HG02763 (cell line): ENCODE data around the gene CXXC5.

Source experiments
- ATAC-seq: cut with Tn5 transposase; IDR thresholded peaks from one replicate; pipeline ENCODE4 v1.9.1; 2021; ENCODE audit warnings: mild to moderate bottlenecking, moderate library complexity; ENCODE audit not compliant: unreplicated experiment

The CXXC5 gene

DNA sequence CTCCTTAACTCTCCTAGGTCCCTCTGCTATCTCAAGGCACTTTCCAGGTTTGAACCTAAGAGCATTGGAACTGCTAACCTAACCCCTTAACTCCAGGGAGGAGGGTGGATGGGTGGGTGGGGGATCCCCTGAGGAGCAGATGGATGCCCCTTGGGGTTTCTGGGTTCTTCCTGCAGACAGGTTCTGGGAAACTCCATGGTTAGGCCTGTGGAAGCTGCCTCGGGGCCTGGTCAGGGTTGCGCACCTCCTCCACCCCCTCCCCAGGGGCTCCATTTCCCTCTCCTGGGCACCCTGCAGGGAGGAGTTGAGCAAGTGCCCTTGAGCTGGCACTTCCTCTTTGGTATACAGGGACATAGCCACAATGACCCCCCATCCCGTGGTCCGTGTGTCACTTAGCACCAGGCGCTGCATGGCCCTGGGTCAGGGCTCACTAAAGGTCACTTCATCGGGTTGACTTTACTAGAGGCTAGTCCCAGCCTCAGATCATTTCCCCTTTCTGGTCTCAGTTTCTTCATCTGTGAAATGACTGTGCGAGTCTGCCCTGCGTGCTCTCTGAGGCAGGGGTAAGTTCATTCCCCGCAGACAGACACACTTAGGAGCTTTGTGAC lies 16.0 kb downstream of the CXXC5 start:
- peak; percentile 32 for ATAC-seq

DNA sequence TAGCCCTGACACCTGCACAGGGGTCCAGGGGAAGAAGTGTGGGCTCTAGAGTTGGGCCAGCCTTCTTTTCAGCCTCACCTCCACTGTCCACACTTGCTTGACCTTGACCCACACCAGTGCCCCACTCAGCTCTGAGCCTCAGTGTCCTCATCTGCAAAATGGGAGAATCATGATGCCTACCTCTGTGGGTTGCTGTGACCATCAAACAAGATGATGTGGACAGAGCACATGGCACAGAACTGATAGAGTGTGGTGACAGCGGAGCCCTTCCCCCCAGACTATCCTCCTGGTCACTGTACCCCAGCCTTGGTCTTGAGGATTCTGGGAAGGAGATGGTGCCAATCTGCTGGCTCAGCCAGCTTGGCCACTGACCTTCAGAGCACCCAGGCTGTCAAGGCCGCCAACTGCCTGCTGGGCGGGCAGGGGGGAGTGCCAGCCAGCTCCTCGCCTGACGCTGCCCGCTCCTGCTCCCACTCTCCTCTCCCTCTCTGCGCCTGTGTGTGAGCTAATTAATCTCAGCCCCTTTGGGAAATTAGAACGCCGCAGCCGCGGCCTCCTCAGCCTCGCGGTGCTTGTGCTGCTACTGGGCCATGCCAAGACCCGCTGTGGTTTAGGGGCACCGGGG lies 16.7 kb downstream of the CXXC5 start:
- ATAC-seq, result no peak

DNA sequence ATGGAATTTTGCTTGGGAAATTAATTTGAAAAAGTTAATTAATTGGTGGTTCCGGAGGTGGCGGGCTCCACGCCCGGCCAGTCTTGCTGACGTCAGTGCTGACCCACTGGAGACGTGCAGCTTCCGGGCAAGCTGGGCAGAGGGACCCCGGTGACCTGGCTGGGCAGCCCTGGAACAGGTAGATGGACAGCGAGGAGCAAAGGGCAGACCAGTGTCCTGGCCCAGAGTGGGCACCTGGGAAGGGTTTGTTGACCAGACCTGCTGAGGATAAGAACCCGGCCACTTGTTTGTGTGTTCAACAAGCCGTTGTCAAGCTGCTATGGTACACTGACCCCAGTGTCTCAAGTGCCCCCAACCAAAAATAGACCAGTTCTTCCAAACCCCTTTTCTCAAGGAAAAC lies 17.5 kb downstream of the CXXC5 start:
- ATAC-seq, result no peak

DNA sequence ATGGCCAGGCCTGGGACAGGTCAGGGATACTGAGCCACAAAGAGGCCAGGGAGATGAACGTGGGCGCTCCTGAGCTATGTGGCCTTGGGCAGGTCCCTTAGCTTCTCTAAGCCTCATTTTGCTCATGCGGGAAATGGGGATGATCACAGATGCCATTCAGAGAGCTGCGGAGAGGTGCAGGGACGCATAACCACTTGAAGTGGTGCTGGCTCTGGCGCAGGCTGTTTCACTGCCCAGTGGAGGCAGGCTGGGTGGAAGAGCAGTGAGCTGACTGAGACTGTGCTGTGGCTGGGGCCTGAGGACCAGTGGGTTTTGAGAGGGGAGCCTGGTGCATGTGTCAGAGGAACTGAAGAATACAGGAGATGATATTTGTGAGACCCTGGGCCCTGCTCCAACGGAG lies 18.4 kb downstream of the CXXC5 start:
- ATAC-seq, result no peak

DNA sequence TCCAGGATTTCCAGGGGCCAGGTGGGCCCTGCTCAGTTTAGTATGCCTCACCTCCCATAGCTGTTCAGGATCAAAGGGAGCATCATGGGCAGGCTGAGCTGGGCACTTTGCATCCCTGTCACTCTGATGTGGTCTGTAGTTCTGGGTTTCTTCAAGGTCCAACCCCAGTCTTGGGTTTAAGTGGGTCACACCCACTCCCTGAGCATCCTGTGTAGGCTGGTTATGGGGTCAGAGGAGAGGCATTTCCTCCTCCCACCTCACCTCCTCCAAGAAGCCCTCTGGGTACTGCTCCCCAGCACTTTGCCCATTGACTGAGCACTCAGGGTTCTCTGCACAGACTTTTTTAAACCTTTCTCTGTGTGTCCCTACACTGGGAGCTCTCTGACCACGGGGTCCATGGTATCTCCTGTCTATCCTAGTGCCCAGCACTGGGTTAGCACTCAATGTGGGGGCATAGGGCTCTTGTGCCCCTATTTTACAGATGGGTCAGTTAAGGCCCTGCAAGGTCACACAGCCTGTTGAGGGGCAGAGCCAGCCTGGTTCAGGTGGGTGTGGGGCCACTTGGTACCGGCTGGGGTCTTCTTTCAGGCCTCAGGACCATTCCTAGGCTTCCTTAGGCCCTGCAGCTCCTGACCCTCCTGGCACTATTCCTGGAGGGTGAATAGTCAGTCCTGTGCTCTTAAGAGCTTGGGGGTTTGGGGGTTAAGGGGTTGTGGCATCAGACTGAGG lies 19.0 kb downstream of the CXXC5 start:
- ATAC-seq, result no peak

DNA sequence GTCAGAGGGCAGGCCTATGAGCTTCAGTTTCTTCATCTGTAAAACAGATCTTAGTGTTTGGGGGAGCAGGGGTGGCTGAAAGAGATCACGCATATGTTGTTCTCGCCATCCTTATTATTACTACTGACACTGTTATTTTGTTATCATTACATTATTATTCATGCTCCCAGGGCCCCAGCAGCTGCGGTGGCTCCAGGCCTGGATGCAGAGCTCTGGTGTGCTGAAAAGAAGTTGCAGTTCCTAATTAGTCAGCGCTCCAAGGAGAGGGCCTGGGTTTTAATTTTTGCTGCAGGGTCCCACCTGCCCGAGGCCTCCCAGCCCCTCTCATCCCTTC lies 19.5 kb downstream of the CXXC5 start:
- ATAC-seq, result no peak

DNA sequence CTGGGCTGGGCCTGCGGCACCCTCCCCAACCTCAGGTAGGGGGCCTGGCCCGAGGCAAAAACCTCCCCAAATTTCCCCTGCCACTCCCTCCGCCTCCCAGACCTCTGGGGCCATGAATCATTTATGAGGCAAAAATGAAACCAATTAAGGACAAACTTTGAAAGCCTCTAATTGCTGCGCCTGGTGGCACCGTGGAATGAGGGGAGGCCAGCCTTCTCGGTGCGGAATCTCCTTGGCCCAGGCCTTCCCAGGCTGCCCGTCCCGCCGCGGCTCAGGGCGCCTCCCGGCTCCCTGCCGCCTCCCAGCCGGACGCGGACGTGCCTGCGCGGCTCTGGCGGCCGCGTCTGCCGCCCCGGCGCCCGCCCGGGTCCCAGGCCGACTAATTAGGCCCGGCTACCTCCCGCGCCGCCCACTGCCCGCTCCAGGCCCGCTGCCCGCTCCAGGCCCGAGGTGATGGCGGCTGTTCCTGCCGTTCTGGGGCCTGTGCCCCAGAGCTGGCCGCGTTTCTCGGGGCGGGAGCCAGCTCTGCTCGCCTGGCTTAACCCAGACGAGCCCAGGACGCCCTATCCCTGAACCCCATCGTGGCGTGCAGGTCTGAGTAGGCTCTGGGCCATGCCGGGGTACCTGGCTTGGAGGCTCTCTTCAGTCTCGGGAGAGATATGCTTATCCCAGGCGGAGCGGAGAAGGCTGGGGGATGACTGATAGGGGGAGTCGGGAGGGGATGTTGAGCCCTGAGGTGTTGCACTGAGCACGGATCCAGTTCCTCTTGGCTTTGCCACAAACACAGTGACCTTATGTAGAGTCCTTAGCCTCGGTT lies 20.1 kb downstream of the CXXC5 start:
- ATAC-seq, result no peak

DNA sequence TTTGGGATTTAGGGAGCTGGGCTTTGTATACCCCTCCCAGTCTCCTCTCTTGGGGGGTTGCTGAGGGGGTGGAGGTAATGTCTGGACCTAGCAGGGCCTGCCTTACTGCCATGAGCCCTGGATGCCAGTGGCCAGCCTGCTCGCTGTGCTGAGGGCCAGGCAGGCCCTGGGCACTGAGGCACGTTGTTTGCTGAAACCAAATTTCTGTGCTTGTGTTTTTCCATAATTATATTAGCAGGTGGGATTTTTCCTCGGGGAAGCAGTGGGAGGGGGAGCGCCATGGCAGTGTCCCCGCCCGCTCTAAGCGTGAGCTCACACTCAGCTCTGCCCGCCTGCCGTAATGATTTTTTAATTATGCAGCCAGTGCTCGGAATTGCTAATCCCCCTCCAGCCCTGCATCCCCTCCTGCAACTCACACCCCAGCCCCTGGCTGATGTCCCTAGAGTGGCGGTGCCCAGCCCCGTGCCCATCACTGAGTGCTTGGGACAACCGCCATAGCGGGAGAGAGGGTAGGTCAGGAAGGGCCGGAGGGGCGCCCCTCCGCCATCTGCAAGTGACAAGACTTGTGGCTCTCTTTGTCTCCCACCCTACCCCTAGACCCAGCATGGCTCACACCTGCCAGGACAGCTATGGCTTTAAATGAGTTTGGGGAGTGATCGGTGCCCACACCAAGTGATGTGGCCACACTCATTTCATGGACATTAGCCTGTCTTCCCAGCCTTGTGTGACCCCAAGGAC lies 20.9 kb downstream of the CXXC5 start:
- ATAC-seq, result no peak

DNA sequence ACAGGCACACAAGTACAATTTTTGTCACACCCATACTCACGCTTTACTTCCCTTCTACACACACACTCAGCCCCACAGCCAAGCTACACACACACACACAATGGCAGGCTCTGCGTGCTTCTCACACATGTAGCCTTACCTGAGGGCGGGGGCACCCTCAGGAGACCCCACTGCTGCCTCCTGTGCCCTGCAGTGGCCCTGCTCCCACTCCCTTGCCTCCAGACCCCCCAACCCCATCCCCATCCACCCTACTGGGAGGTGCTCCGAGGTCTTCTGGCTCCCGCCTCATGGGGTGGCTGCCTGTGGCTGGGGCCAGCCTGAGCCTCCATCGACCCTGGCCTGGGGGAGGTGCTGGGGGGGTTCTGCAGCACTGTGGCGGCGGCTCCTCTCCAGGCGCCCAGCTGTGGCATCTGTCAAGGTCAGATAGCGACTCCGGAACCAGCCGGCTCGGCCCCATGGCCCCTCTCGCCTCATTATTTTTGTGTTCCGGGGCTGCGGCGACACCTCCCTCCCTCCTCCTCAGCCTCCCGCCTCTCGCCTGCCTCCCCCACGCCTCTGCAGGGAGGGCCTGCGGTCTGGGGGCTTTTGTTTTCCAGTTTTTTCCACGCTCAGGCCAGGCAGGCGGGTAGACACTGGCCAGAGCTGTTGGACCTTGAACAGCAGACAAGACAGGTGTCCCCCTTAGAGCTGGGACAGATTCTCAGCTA lies 21.7 kb downstream of the CXXC5 start:
- peak; percentile 43 for ATAC-seq

DNA sequence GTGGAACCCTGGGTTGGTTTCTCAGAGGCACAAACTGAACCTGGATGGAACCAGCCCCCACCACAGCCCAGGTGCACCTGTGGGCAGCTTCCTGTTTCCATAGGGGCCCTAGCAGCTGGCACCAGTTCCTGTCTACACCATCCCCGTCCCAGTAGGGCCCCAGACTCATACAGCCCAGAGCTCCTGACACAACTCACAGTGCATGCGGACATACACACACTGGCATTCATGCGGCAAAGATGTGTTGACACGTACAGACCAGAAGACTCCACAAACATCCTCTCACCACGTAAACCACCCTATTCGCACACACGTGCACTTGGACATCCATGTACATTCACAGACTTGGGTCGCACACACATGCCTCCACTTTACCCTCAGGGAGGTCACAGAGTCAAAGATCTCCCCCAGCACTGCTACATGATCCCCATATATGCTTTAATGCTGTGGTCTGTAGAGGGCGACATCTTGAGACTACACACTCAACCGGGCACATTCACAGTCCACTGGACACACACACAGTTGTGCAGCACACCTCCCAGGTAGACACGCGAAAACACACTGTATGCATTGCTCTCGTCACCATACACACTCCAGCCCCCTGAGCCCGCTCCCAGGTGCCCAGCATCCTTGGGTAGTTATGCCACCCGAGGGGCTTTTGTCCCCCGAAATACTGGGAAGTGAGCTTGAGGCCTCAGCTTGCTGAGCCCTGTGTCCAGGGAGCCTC lies 22.4 kb downstream of the CXXC5 start:
- ATAC-seq, result peak; percentile 41

DNA sequence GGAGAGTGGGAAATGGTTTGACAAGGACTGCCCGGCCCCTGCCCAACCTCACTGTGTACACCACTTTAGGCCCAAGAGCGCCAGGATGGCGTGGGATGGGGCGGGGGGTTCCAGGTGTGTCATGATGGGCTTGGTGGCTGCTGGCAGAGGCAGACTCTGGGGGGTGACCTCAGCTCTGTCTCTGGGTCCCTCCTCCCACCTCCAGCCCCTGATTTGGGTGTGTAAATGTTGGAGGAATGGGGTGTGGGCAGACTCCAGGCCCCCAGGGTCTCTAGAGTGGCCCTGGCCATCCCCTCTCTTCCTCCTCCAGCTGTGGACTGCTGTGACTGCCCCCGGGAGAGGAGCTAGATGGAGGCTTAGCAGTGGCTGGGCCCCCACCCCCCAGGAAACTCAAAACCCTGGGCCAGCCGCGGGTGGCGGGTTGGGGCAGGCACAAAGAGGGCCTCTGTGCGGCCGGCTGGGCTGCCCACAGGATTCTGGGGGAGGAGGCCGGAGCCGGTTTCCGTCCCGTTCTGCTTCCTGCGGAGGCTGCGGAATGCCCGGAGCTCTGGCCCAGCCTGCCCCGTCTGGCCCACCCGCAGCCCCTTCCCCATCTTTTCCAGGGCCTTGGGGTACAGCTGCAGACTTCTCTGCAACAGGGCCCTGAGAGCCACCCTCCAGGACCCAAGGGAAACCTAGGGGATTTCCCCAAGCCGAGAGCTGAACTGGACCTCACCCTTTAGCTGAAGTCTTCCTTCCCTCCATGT lies 23.1 kb downstream of the CXXC5 start:
- ATAC-seq, result no peak

DNA sequence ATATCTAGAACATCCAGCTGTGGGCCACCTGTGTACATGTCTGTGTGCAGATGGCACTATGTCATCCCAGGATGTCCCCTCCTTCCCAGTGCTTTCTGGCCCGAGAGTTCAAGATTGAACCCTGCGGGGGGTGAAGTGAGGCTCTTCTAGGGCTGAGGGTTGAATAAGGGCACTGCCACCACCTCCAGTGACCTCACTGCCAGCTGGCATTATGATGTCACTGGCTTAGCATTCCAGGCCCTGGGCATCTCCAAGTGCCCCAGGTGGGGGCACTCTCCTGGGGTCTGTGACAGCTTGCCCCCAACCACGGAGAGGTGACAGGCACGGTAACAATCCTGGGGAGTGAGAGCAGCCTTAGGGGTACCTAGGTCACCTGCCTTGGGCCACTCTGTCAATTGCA lies 27.1 kb downstream of the CXXC5 start:
- ATAC-seq, result no peak

DNA sequence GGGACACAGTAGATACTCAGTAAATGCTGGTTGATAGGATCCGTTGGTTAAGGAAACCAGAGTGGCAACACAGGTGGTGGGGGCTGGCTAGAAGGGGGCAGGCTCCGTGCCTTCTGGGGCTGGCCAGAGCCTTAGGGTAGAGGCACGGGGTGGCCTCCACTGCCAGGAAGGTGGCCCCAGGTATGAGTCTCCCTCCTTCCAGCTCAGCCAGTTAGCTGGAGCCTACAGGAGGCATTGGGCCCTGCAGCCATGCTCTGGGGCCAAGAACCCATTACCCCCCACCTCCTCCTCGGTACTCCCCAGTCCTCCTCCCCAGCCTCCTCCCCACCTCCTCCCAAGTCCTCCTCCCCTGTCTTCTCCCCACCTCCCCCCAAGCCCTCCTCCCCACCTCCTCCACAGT lies 27.7 kb downstream of the CXXC5 start:
- no peak for ATAC-seq

DNA sequence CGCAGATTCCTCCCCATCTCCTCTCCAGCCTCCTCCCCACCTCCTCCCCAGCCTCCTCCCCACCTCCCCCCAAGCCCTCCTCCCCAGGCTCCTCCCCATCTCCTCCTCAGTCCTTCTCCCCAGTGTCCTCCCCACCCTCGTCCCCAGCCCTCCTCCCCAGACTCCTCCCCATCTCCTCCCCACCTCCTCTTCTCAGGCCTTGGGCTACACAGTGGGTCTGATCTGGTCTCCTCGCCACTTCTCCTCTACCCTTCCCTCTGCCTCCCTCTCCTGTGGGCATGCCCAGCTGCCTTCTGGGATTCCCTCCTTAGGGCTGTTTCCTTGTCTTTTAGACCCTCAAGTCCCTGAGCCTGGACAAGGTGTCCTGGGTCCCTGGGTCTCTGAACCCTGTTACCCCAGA lies 28.3 kb downstream of the CXXC5 start:
- ATAC-seq, result no peak

DNA sequence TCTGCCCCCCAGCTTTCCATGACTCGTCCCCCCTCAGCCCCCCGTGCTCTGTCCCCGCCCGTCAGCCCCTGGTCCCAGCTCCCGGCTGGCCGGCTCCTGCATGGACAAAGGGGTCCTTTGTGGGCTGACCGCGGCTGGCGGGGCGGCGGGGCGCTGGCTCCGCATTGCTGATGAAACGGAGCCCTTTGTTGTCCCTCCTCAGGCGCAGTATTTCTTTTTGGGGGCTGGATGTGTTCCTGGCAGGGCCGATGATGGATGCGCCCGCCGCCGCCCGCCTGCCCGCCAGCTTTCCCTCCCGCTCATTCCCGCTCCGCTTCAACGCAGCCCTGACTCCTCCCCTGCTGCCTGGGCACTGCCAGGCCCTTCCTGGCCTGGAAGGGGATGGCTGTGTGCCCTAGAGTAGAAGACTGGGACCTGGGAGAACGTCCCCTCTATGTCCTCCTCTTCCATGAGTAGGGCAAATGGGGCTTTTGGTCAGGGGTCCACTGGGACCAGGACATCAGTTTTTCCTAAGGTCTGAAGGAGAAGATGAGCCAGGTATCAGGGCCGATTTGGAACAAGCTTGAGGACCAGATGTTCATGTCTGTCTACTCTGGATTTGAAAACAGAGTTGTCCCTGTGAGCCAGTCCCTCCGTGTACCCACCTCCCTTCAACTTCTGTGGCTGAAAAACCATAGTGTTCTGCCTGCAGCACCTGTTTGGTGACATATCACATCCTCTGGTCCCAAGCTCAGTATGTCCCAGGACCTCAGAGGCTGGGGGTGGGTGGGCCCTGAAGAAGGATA lies 29.0 kb downstream of the CXXC5 start:
- ATAC-seq, result no peak

DNA sequence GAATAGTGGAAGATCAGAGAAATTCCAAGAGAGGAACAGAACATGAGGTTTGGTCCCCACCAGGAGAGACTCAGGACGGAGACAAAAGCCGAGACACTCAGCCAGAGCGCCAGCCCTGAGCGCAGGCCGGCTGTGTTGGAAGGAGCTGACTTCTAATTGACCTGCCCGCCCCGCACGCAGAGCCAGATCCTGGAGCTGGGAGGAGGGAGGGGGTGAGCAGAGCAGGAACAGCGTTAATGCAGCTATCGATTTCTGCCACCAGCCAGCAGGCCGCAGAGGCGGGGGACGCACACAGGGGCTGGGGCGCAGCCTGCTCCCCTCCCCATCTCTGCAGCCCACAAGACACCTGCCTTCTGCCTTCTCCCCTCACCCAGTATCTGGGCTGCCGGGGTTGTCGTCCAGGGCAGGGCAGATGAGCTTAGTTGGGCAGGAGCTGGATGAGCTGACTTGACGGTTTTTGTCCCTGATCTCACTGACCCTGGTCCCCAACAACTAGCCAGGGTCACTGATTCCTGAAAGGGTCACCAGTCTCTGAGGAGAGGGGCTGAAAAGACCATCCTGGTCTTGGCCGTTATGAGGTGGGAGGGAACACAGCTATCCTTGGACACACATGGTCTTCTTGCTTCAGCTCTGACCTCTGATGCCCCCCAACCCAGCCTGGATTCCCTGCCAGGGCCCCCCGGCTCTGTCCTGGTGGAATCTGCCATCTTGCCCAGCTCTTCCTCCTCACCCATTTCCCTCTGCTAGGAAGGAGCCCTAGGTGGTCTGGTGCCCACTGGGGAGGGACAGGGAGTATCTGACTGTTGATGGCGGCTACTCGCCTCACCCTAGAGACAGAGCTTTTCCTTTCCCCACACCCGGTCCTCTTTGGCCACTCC lies 29.8 kb downstream of the CXXC5 start:
- no peak for ATAC-seq
